ENCODE measurements around the gene MRPS2. TPM values are rescaled to one million over a fixed set of nuclear protein-coding genes. Genes with fewer than 3 reads are reported as not detected.
"Not testable (repeated sequence)": the region's sequence is repeated elsewhere in the genome, so short reads cannot be mapped to it uniquely, and the experiment has no call there.

The MRPS2 gene
- 115 and 121 TPM in 2 replicates for total RNA-seq (2014; rRNA removed; shearing (Covaris generic))

DNA sequence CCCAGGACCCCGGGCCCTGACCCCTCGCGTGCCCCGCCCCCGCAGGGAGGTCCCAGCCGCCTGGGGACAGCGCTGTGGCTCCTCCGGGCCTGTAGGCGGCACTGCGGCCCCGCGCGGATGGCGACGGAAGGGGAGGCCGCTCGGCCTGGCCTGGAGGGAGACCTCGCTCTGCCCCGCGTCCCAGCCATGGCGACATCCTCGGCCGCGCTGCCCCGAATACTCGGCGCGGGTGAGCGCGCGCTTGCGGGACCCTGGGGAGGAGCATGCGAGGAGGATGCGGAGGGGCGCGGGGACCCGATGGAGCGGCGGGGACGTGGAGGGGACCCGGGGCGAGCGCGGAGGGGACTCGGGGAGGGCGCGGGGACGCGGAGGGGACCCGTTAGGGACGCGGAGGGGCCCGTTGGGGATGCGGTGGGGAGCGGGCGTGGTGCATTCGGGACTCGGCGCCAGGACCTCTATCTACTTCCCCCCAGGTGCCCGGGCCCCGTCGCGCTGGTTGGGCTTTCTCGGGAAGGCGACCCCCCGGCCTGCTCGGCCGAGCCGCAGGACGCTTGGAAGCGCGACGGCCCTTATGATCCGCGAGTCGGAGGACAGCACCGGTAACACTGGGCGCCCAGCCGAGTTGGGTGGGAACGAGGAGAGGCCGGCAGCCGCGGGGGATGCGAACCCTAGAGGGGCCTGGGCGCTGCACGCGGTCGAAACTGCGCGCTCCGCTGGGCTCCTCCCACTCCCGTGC is at the start of gene MRPS2:
MRPS2 (plus strand) TSS at position 158 of the 736 bp plus-strand sequence; CDS start at position 187, 29 bp downstream.
- Histone ChIP-seq H3K27me3 (ENCODE audit: control insufficient read depth, insufficient read depth, low read length) (no peaks in the 10 kb centered on the region; the same call in 1 of the 2 replicates), H3K4me3 (ENCODE audit: insufficient read depth, low read depth, low read length) (peak within 1 kb of the TSS; percentile 87), H3K36me3 (replicated peaks; ENCODE audit: control insufficient read depth, insufficient read depth, low read length) (peaks cover 18% of the 10 kb centered on the region)
- DNase-seq: peak; percentile 99

DNA sequence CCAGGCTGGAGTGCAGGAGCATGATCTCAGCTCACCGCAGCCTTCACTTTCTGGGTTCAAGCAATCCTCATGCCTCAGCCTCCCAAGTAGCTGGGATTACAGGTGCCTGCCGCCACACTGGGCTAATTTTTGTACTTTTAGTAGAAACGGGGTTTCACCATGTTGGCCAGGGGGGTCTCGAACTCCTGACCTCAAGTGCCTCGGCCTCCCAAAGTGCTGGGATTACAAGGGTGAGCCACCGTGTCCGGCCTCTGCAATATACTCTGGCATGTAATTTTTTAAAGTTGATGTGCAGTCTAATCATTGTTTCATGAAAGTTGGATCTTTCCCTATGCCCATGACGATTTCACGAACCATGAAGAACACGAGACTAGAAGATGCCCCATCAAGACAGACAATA is 49.5 kb upstream of the MRPS2 start:
- no peaks in the 10 kb centered on the region for H3K36me3 ChIP-seq (replicated peaks; ENCODE audit: control insufficient read depth, insufficient read depth, low read length)
- no peak overlapping the region for H3K4me3 ChIP-seq (ENCODE audit: insufficient read depth, low read depth, low read length)
- no peak for DNase-seq
- H3K27me3 ChIP-seq (ENCODE audit: control insufficient read depth, insufficient read depth, low read length): no peaks in the 10 kb centered on the region

DNA sequence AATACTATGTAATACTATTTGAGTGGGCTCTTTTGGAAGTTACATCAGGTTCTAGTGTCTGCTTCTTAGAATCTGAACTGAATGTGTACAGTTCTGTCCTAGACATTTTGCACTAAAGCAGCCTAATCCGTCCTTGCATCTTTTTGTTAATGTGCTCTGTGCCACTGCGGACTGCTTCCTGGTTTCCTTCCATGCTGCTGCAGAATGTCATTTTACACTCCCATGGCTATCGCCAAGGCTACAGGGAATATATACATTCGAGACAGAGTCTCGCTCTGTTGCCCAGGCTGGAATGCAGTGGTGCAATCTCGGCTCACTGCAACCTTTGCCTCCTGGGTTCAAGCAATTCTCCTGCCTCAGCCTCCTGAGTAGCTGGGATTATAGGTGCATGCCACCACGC is 48.6 kb upstream of the MRPS2 start:
- H3K36me3 ChIP-seq (replicated peaks; ENCODE audit: control insufficient read depth, insufficient read depth, low read length); H3K4me3 ChIP-seq (ENCODE audit: insufficient read depth, low read depth, low read length); DNase-seq; H3K27me3 ChIP-seq (ENCODE audit: control insufficient read depth, insufficient read depth, low read length): not testable (repeated sequence)

DNA sequence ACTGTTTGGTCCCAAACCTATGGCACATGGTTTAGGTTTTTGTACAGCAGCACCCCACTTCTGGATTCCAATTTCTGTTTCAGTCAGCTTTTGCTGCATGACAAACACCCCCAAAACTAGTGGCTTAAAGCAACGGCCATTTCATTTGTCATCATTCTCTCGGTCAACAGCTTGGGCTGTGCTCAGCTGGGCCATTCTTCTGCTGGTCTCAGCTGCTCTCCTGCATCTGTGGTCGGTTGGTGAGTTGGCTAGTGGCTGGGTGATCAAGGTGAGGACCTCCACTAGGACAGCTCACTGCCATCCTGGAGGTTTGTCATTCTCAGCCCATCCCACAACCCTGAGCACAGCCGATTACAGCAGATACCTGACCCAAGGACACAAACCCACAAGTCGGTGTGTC is 45.7 kb upstream of the MRPS2 start:
- no peak for DNase-seq
- no peaks in the 10 kb centered on the region for H3K36me3 ChIP-seq (replicated peaks; ENCODE audit: control insufficient read depth, insufficient read depth, low read length)
- no peak overlapping the region for H3K4me3 ChIP-seq (ENCODE audit: insufficient read depth, low read depth, low read length)
- no peaks in the 10 kb centered on the region for H3K27me3 ChIP-seq (ENCODE audit: control insufficient read depth, insufficient read depth, low read length)

DNA sequence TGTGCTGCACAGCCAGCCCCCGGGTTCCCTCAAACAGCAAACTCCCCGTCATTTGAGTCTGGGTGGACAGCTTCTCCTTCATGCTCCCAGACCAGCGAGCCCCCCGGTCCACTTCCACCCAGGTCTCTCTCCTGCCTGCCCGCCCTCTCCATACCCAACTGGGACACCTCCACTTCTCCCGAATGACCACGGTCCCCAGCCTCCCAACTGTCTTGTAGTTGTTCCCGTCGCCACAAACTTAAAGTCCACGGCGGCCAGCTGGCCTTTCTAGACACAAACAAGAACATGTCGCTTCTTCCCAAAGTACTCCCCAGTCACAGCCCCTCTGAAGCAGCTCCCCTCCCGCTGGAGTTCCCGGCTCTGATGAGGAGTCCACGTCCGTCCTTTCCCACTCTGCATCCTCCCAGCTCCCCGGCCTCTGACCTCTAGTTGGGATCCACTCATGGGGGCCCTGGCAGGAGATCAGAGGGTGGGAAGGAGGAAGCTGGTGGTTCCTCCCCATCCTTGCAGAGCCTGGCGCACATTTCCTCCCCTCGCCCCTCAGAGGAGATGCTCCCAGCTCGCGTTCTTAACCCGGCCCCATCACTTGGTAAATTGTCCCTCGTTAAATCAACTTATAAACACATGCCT is 45.0 kb upstream of the MRPS2 start:
- no peaks in the 10 kb centered on the region for H3K36me3 ChIP-seq (replicated peaks; ENCODE audit: control insufficient read depth, insufficient read depth, low read length)
- no peaks in the 10 kb centered on the region for H3K27me3 ChIP-seq (ENCODE audit: control insufficient read depth, insufficient read depth, low read length)
- no peak overlapping the region for H3K4me3 ChIP-seq (ENCODE audit: insufficient read depth, low read depth, low read length)
- DNase-seq: peak; percentile 16

DNA sequence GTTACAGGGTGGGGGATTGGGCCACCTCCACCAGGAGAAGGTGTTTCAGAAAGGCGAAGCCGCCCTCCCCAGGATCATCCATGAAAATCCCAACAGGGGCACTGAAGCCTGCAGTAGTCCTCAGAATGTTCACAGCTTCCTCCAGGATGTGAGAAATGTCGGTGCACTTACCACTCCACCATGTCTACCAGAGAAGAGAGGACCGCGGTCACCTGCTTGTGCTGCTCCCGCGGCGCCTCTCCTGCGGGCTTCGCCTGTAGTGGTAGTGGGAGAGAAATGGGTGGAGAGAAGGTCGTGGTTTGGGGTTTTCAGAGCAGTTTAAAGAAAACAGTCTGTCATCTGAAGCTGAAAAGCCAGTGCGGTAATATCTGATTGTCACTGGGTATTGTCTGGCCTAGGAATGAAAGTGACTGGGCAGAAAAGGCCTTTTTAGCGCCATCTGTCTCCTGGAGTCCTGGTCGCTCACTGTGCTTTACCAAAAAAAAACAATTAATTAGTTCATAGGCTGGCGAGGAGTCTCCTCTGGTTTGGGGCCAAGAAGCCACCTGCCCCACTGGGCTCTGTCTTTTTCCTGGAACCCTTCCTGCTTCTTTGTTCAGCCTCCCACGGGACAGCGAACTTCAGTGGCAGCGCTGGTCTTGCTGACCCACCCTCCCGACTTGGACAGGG is 43.9 kb upstream of the MRPS2 start:
- peak; percentile 41 for DNase-seq
- H3K4me3 ChIP-seq (ENCODE audit: insufficient read depth, low read depth, low read length): no peak overlapping the region

DNA sequence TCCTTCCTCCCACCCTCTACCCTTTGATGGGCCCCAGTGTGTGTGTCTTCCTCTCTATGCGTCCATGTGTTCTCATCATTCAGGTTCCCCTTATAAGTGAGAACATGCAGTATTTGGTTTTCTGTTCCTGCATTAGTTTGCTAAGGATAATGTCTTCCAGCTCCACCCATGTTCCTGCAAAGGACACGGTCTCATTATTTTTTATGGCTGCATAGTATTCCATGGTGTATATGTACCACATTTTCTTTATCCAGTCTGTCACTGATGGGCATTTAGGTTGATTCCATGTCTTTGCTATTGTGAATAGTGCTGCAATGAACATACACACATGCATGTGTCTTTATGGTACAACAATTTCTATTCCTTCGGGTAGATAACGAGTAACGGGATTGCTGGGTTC is 42.0 kb upstream of the MRPS2 start:
- H3K36me3 ChIP-seq (replicated peaks; ENCODE audit: control insufficient read depth, insufficient read depth, low read length); H3K4me3 ChIP-seq (ENCODE audit: insufficient read depth, low read depth, low read length); H3K27me3 ChIP-seq (ENCODE audit: control insufficient read depth, insufficient read depth, low read length); DNase-seq: not testable (repeated sequence)

More for the DNA sequence above, 43.9 kb upstream of the MRPS2 start:
- no peaks in the 10 kb centered on the region for H3K27me3 ChIP-seq (ENCODE audit: control insufficient read depth, insufficient read depth, low read length)
- no peaks in the 10 kb centered on the region for H3K36me3 ChIP-seq (replicated peaks; ENCODE audit: control insufficient read depth, insufficient read depth, low read length)

DNA sequence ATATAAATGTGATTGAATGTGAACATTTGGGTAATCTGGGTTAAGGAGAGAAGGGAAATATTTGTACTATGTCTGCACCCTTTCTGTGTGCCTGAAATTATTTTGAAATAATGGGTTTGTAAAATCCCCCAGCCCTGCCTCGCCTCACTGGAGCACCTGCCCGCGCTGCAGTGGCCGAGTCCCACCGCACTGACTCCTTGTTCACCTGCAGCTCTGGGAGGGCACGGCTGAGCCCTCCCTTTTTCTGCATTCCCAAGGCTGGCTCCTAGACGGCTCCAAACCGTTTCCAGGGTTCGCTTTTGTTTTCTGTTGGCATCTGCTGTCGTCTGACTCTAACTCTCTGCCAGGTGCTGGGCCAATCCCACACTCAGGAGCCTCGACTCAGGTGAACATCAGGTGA is 38.5 kb upstream of the MRPS2 start:
- Histone ChIP-seq H3K4me3 (ENCODE audit: insufficient read depth, low read depth, low read length) (no peak overlapping the region), H3K36me3 (replicated peaks; ENCODE audit: control insufficient read depth, insufficient read depth, low read length) (no peaks in the 10 kb centered on the region), H3K27me3 (ENCODE audit: control insufficient read depth, insufficient read depth, low read length) (no peaks in the 10 kb centered on the region)
- DNase-seq: peak; percentile 51

DNA sequence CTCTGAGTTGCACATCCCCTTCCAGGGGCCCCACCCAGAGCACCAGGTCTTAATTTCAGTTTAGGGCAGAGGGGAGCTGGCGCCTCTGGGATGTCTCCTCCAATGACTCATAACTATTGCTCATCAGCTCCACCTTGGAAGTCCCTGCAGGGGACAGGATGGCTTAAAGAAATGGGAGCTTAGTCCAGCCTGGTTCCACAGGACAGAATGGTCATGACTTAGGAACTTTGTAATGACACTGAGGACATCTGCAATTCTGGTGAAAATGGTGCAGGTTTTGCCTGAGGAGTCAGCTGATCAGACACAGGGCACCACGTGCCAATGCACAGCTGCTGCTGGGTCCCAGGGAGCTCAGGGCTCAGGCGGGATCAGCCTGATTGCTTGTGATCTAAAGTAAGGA is 37.3 kb upstream of the MRPS2 start:
- Histone ChIP-seq H3K4me3 (ENCODE audit: insufficient read depth, low read depth, low read length) (no peak overlapping the region), H3K27me3 (ENCODE audit: control insufficient read depth, insufficient read depth, low read length) (no peaks in the 10 kb centered on the region), H3K36me3 (replicated peaks; ENCODE audit: control insufficient read depth, insufficient read depth, low read length) (no peaks in the 10 kb centered on the region)
- peak; percentile 43 for DNase-seq

DNA sequence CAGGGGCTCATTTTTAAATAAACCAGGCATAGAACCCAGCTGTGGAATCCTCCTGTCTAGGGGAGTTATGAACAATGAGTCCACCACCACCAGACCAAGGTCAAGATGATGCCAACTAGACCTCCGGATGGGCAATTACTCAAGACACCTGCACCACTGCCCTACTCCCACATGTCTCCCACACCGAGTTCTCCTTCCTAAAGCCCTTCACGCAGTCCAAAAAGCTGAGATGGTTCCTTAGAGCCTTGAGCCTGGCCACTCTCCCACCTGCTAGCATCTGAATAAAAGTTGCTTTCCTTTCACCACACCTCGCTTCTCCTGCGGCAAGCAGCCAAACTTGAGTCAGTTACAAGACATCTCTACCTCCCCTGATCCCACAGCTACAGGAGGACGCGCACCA is 36.3 kb upstream of the MRPS2 start:
- peak; percentile 7 for DNase-seq
- Histone ChIP-seq H3K36me3 (replicated peaks; ENCODE audit: control insufficient read depth, insufficient read depth, low read length) (no peaks in the 10 kb centered on the region), H3K4me3 (ENCODE audit: insufficient read depth, low read depth, low read length) (no peak overlapping the region), H3K27me3 (ENCODE audit: control insufficient read depth, insufficient read depth, low read length) (no peaks in the 10 kb centered on the region)

DNA sequence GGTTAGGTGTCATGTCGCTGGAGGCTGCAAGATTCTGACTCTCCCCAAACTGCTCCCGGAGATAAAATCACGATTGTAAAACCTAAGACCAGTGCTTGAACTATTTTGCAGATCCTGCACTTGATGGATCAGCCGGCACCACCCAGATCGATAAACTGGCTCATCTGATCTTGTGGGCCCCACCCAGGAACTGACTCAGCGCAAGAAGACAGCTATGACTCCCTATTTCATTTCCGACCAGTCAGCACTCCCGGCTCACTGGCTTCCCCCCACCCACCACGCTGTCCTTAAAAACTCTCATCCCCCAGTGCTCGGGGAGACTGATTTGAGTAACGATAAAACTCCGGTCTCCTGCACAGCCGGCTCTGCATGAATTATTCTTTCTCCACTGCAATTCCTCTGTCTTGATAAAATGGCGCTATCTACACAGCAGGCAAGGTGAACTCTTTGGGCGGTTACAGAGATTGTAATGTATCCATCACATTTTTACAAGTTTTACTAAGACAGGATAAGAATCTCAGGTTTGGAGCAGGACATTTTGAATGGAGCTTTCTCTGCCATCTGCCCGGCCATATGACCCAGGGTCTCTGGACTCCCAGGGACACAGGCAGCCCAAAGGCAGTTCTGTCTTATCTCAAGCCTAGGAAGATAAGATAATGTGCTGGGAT is 31.5 kb upstream of the MRPS2 start:
- no peaks in the 10 kb centered on the region for H3K27me3 ChIP-seq (ENCODE audit: control insufficient read depth, insufficient read depth, low read length)
- H3K36me3 ChIP-seq (replicated peaks; ENCODE audit: control insufficient read depth, insufficient read depth, low read length): no peaks in the 10 kb centered on the region
- no peak for DNase-seq
- no peak overlapping the region for H3K4me3 ChIP-seq (ENCODE audit: insufficient read depth, low read depth, low read length)

DNA sequence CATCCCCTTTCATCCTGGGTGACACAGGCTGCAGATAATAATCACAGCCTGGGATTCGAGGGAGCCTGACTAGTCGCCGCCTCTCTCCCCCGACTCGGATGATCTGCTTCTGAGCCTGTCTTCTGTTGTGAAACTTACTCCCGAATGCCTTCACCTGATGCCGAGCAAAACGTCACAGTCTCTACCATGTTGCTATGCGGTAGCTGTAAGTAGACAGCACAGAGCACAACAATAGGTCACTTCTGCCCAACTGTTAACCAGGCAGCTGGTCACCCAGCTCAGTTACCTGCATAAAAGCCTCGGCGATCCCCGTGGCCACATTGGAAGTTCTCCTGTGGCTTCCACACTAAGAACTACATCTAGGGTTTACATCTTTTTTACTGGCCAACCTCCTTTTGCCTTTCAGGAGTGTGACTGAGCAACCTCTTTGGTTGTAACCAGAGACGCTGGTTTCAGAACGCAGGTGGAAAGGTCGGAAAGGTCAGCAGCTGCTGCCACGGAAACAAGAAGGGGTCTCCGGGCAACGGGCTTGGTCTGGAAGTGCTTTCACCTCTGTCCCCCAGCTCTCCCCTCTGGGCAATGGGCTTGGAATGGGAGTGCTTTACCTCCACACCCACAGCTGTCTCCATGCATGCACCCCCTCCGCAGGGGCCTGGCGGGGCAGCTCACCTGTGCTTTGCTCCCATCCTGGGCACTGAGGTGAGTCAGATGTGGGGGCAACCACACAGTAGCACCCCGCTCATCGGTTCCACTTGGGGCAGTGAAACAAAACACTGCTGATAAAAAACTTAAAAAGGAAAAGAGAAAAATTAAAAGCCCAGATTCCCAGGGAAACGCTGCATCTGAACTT is 28.5 kb upstream of the MRPS2 start:
- H3K4me3 ChIP-seq (ENCODE audit: insufficient read depth, low read depth, low read length): no peak overlapping the region
- no peaks in the 10 kb centered on the region for H3K36me3 ChIP-seq (replicated peaks; ENCODE audit: control insufficient read depth, insufficient read depth, low read length)
- DNase-seq: peak; percentile 60
- H3K27me3 ChIP-seq (ENCODE audit: control insufficient read depth, insufficient read depth, low read length): no peaks in the 10 kb centered on the region

DNA sequence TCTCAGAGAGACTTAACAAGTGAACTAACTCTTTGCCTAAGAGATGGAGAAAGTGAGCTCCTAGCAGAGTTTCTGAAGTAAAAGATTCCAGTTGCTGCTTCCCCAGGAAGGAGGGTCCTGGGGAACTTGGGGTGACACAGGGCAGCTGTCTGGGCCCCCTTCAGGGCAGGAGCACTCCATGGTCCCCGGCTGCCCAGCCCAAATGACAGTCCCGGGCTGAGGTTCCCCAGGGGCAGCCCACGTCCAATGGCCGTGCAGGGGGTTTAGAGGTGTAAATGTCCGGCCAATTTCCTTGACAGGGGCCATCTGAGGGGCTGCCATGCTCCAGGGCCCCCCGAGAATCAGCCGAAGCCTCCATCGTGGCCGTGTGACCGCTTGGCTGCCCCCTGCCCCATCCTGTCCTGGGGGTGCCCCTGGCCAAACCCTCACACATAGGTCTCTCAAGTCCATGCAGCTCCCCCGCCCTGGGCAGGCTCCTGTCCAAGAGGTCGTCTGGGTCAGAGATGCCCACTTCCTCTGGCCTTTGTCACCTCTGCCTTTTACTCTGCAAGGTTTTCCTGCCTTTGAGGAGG is 26.4 kb upstream of the MRPS2 start:
- Histone ChIP-seq H3K27me3 (ENCODE audit: control insufficient read depth, insufficient read depth, low read length) (no peaks in the 10 kb centered on the region), H3K4me3 (ENCODE audit: insufficient read depth, low read depth, low read length) (no peak overlapping the region), H3K36me3 (replicated peaks; ENCODE audit: control insufficient read depth, insufficient read depth, low read length) (no peaks in the 10 kb centered on the region)
- DNase-seq: no peak

DNA sequence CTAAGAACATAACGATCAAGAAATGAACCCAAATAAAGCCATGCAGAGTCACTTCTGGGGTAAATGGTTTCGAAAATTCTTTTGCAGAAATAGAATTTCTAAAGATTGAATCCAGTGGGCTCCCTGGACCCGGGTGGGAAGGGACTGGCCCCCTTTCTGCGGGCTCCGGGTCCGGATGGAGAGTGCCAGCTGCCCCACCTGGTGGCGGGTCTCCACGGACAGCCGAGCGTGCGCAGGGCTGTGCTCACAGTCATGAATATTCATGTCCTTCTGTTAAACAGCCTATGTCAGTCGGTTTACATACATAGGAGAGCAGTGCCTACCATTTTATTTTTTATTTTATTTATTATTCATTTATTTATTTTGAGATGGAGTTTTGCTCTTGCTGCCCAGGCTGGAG is 25.6 kb upstream of the MRPS2 start:
- H3K4me3 ChIP-seq (ENCODE audit: insufficient read depth, low read depth, low read length): no peak overlapping the region
- no peaks in the 10 kb centered on the region for H3K27me3 ChIP-seq (ENCODE audit: control insufficient read depth, insufficient read depth, low read length)
- no peaks in the 10 kb centered on the region for H3K36me3 ChIP-seq (replicated peaks; ENCODE audit: control insufficient read depth, insufficient read depth, low read length)
- peak; percentile 94 for DNase-seq

Measured in H7 (cell line).